GM21526 (cell line): Measurements from ENCODE around the gene SEC16A.
"Not testable (repeated sequence)": the region's sequence is repeated elsewhere in the genome, so short reads cannot be mapped to it uniquely, and the experiment has no call there.

Experiments
- ATAC-seq: cut with Tn5 transposase; IDR thresholded peaks from one replicate; pipeline ENCODE4 v1.9.1; 2021; ENCODE audit warnings: moderate library complexity; ENCODE audit not compliant: unreplicated experiment, low FRiP score

Gene SEC16A

GRCh38 chr9:136429075-136429628 lies 53.7 kb downstream of the SEC16A start:
- ATAC-seq: no peak

GRCh38 chr9:136426787-136427186 lies 56.1 kb downstream of the SEC16A start:
- no peak for ATAC-seq

- not testable (repeated sequence) for ATAC-seq
Observed at GRCh38 chr9:136425367-136425766, 57.5 kb downstream of the SEC16A start.

GRCh38 chr9:136424750-136425362 lies 58.0 kb downstream of the SEC16A start:
- no peak for ATAC-seq

GRCh38 chr9:136423432-136424146 lies 59.3 kb downstream of the SEC16A start:
- no peak for ATAC-seq

GRCh38 chr9:136422876-136423275 lies 60.0 kb downstream of the SEC16A start:
- no peak for ATAC-seq

- no peak for ATAC-seq
Observed at GRCh38 chr9:136421791-136422190, 61.0 kb downstream of the SEC16A start.

GRCh38 chr9:136419092-136419420 lies 63.8 kb downstream of the SEC16A start:
- ATAC-seq: no peak

GRCh38 chr9:136418182-136419091 lies 64.4 kb downstream of the SEC16A start:
- no peak for ATAC-seq

- no peak for ATAC-seq
Observed at GRCh38 chr9:136416914-136417313, 65.9 kb downstream of the SEC16A start.

GRCh38 chr9:136416427-136416826 lies 66.4 kb downstream of the SEC16A start:
- ATAC-seq: no peak

- ATAC-seq: no peak
Observed at GRCh38 chr9:136412962-136413361, 69.9 kb downstream of the SEC16A start.

GRCh38 chr9:136411378-136411777 lies 71.5 kb downstream of the SEC16A start:
- no peak for ATAC-seq

GRCh38 chr9:136410500-136411287 lies 72.1 kb downstream of the SEC16A start, which contains the start of the genes ENTR1 and PMPCA:
TSS of gene ENTR1 (minus strand) at chr9:136410614. CDS start at chr9:136410397, 217 bp downstream.
TSS of gene PMPCA (plus strand) at chr9:136410658. CDS start at chr9:136410669, 11 bp downstream.
- ATAC-seq: peak; percentile 67

GRCh38 chr9:136409557-136410455 lies 73.0 kb downstream of the SEC16A start:
- peak; percentile 26 for ATAC-seq

GRCh38 chr9:136407911-136408310 lies 74.9 kb downstream of the SEC16A start:
- no peak for ATAC-seq

- ATAC-seq: not testable (repeated sequence)
Observed at GRCh38 chr9:136407061-136407460, 75.8 kb downstream of the SEC16A start.

GRCh38 chr9:136405904-136406303 lies 76.9 kb downstream of the SEC16A start:
- ATAC-seq: not testable (repeated sequence)

- no peak for ATAC-seq
Observed at GRCh38 chr9:136405481-136405880, 77.4 kb downstream of the SEC16A start.
